GM23248 (cell line): Measurements from ENCODE around the gene FPGS. TPM values are rescaled to one million over a fixed set of nuclear protein-coding genes. Genes with fewer than 3 reads are reported as not detected.
A peak's percentile ranks its signal among the peaks of the same experiment; 100 is the strongest.

ENCODE experiments used
- DNase-seq: peaks from one replicate; pipeline ENCODE4 v3.0.0-alpha.2; 2015
- H2AFZ ChIP-seq: fragments of 200-600 bp; sonication (generic); 2 replicates; pipeline ENCODE4 v1.6.1; 2016; ENCODE audit warnings: antibody characterized with exemption
- H3F3A ChIP-seq: fragments of 200-600 bp; sonication (generic); 2 replicates; pipeline ENCODE4 v1.6.1; 2016; ENCODE audit warnings: mild to moderate bottlenecking, antibody characterized with exemption, mixed run types; ENCODE audit not compliant: insufficient read depth
- H3K27ac ChIP-seq: fragments of 200-600 bp; sonication (generic); 2 replicates; pipeline ENCODE4 v1.5.1; 2016; ENCODE audit warnings: mild to moderate bottlenecking
- H3K27me3 ChIP-seq: fragments of 200-600 bp; sonication (generic); replicated peaks from 2 replicates; pipeline ENCODE4 v1.6.1; 2016; ENCODE audit warnings: mild to moderate bottlenecking; ENCODE audit not compliant: insufficient read depth
- H3K36me3 ChIP-seq: fragments of 200-600 bp; sonication (generic); 2 replicates; pipeline ENCODE4 v1.6.1; 2016; ENCODE audit warnings: low read depth, mild to moderate bottlenecking
- H3K4me1 ChIP-seq: fragments of 200-600 bp; sonication (generic); 2 replicates; pipeline ENCODE4 v1.6.1; 2016; ENCODE audit warnings: mild to moderate bottlenecking; ENCODE audit not compliant: insufficient read depth
- H3K4me2 ChIP-seq: fragments of 200-600 bp; sonication (generic); one replicate; pipeline ENCODE4 v1.6.1; 2016; ENCODE audit warnings: mild to moderate bottlenecking; ENCODE audit not compliant: unreplicated experiment
- H3K4me3 ChIP-seq: fragments of 200-600 bp; sonication (generic); 2 replicates; pipeline ENCODE4 v1.5.1; 2016; ENCODE audit warnings: mild to moderate bottlenecking
- H3K79me2 ChIP-seq: fragments of 200-600 bp; sonication (generic); 2 replicates; pipeline ENCODE4 v1.6.1; 2016; ENCODE audit warnings: mild to moderate bottlenecking; ENCODE audit not compliant: insufficient read depth
- H3K9ac ChIP-seq: fragments of 200-600 bp; sonication (generic); 2 replicates; pipeline ENCODE4 v1.6.1; 2016; ENCODE audit warnings: mild to moderate bottlenecking
- H3K9me2 ChIP-seq: fragments of 200-600 bp; sonication (generic); 2 replicates; pipeline ENCODE4 v1.6.1; 2016; ENCODE audit warnings: mixed run types, mild to moderate bottlenecking, moderate library complexity; ENCODE audit not compliant: insufficient read depth
- H3K9me3 ChIP-seq: fragments of 200-600 bp; sonication (generic); one replicate; pipeline ENCODE4 v1.6.1; 2017; ENCODE audit warnings: low read depth
- H4K20me1 ChIP-seq: fragments of 200-600 bp; sonication (generic); 2 replicates; pipeline ENCODE4 v1.6.0; 2016; ENCODE audit not compliant: insufficient read depth
- EZH2 ChIP-seq: fragments of 200-600 bp; sonication (generic); IDR thresholded peaks from 2 replicates; pipeline ENCODE4 v1.6.1; 2018; ENCODE audit warnings: antibody characterized with exemption, mild to moderate bottlenecking; ENCODE audit not compliant: insufficient read depth, poor library complexity, severe bottlenecking
- EZH2phosphoT487 ChIP-seq: fragments of 200-600 bp; sonication (generic); IDR thresholded peaks from 2 replicates; pipeline ENCODE4 v1.6.1; 2018; ENCODE audit warnings: antibody characterized with exemption, moderate library complexity, mild to moderate bottlenecking, low read depth; ENCODE audit not compliant: insufficient read depth
- WGBS, 2 experiments: methylation state at CpG; one replicate each; pipeline ENCODE4 v1.1.6; 2015 to 2017; ENCODE audit warnings: low lambda C conversion rate in 2 of 2, low coverage in 1 of 2; ENCODE audit errors: missing lambda C conversion rate in 2 of 2; 5-methylcytosine and 5-hydroxymethylcytosine counted together
- in situ Hi-C: fragments of 300-500 bp; cut with MboI; formaldehyde crosslinking; loops from 2 replicates; pipeline ENCODE4 v1.15.0; 2020
- polyA plus RNA-seq: library from polyadenylated mRNA; unstranded; fragments of >200 nt; fragmentation: Nextera tagmentation; extraction: Ambion mirVana; gene quantifications from 2 replicates; pipeline ENCODE4 v1.2.1, GENCODE V29; 2016
- total RNA-seq: library from RNA; depleted of rRNA; stranded (reverse); fragments of >200 nt; shearing (Covaris generic); gene quantifications from 2 replicates; pipeline ENCODE4 v1.2.3, GENCODE V29; 2014

FPGS gene
- total and polyA plus RNA-seq, 2 experiments from 2014 or later, result 60.2 to 80.4 TPM

- no peak overlapping the region for H3K27ac ChIP-seq
- H3K9ac ChIP-seq, result no peak overlapping the region
- peaks cover 7% of the 10 kb centered on the region; the same call in 1 of the 2 replicates for H3K27me3 ChIP-seq
- no peaks in the 10 kb centered on the region for H3K79me2 ChIP-seq
- no peak overlapping the region for H3K4me3 ChIP-seq
- in situ Hi-C loops, result no loop called here
- no peaks in the 10 kb centered on the region for H3F3A ChIP-seq
- 85% methylated on average over 5 of the region's 5 CpGs for WGBS, 2 experiments
- H4K20me1 ChIP-seq, result no peaks in the 10 kb centered on the region
- H2AFZ ChIP-seq, result no peak overlapping the region
- DNase-seq, result no peak
- no peaks in the 10 kb centered on the region for H3K9me3 ChIP-seq
- H3K4me2 ChIP-seq, result no peak overlapping the region
- H3K36me3 ChIP-seq, result no peaks in the 10 kb centered on the region
- no peaks in the 10 kb centered on the region for H3K4me1 ChIP-seq
- TF ChIP-seq EZH2phosphoT487 (no peak), EZH2 (no peak)
- H3K9me2 ChIP-seq, result no peaks in the 10 kb centered on the region
Measured at GRCh38 chr9:127761061-127761460, 41.6 kb upstream of the FPGS start.

DNA sequence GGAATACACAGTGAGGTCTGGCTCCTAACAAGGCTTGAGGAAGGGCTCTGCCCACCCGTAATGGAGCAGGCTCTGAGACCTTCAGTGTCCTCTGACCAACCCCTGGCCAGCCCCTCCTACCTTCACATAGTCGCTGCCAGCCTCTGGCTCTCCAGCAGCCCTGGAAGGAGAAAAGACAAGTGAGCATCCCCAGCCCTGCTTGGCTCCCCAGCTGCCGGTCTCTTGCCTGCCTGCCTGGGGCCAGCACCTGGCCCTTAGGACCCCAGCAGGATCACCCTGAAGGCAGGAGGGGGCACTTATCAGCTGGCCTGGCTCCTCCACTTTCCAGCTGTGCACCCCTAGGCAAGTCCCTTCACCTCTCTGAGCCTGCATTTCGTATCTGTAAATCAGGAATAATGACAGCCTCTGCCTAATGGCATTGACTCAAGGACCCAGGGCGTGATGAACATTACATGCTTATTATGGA is 41.2 kb upstream of the FPGS start:
- WGBS, 2 experiments, result 37 to 49% methylated on average over 5 of the region's 5 CpGs
- TF ChIP-seq EZH2phosphoT487, result no peak
- TF ChIP-seq EZH2, result no peak

GRCh38 chr9:127762111-127762676 is 40.5 kb upstream of the FPGS start:
- H3K4me3 ChIP-seq, result no peak overlapping the region
- H3K9ac ChIP-seq, result no peak overlapping the region
- peaks cover 4% of the 10 kb centered on the region; the same call in 1 of the 2 replicates for H3K27me3 ChIP-seq
- H3K36me3 ChIP-seq, result no peaks in the 10 kb centered on the region
- H3K9me3 ChIP-seq, result no peaks in the 10 kb centered on the region
- H3F3A ChIP-seq, result no peaks in the 10 kb centered on the region
- H3K27ac ChIP-seq, result no peak overlapping the region
- H4K20me1 ChIP-seq, result no peaks in the 10 kb centered on the region
- H3K4me1 ChIP-seq, result no peaks in the 10 kb centered on the region
- no peak for TF ChIP-seq EZH2
- no peak for TF ChIP-seq EZH2phosphoT487
- no peak overlapping the region for H2AFZ ChIP-seq
- no peaks in the 10 kb centered on the region for H3K79me2 ChIP-seq
- 61% methylated on average over 16 of the region's 16 CpGs for WGBS, 2 experiments
- no peak overlapping the region for H3K4me2 ChIP-seq
- in situ Hi-C loops, result no loop called here
- no peak for DNase-seq
- H3K9me2 ChIP-seq, result no peaks in the 10 kb centered on the region

More for the DNA sequence above, 41.2 kb upstream of the FPGS start:
- no peak overlapping the region for H3K4me3 ChIP-seq
- H4K20me1 ChIP-seq, result no peaks in the 10 kb centered on the region
- H2AFZ ChIP-seq, result no peak overlapping the region
- no peak overlapping the region for H3K27ac ChIP-seq
- no peaks in the 10 kb centered on the region for H3K36me3 ChIP-seq
- H3K9me3 ChIP-seq, result no peaks in the 10 kb centered on the region
- no peak overlapping the region for H3K9ac ChIP-seq
- DNase-seq, result no peak
- peaks cover 4% of the 10 kb centered on the region; the same call in 1 of the 2 replicates for H3K27me3 ChIP-seq
- in situ Hi-C loops, result no loop called here
- H3K4me1 ChIP-seq, result no peaks in the 10 kb centered on the region
- H3K4me2 ChIP-seq, result no peak overlapping the region
- no peaks in the 10 kb centered on the region for H3K79me2 ChIP-seq
- no peaks in the 10 kb centered on the region for H3F3A ChIP-seq
- no peaks in the 10 kb centered on the region for H3K9me2 ChIP-seq

- H2AFZ ChIP-seq, result no peak overlapping the region
- no peaks in the 10 kb centered on the region for H3K9me2 ChIP-seq
- H4K20me1 ChIP-seq, result no peaks in the 10 kb centered on the region
- H3K4me1 ChIP-seq, result no peaks in the 10 kb centered on the region
- in situ Hi-C loops, result no loop called here
- no peak overlapping the region for H3K4me2 ChIP-seq
- no peaks in the 10 kb centered on the region for H3K9me3 ChIP-seq
- H3K36me3 ChIP-seq, result no peaks in the 10 kb centered on the region
- no peak for TF ChIP-seq EZH2phosphoT487
- TF ChIP-seq EZH2, result no peak
- no peaks in the 10 kb centered on the region for H3K79me2 ChIP-seq
- no peak overlapping the region for H3K9ac ChIP-seq
- WGBS, 2 experiments, result 26 to 27% methylated on average over 7 of the region's 7 CpGs
- peaks cover 4% of the 10 kb centered on the region; the same call in 1 of the 2 replicates for H3K27me3 ChIP-seq
- H3K27ac ChIP-seq, result no peak overlapping the region
- H3K4me3 ChIP-seq, result no peak overlapping the region
- H3F3A ChIP-seq, result no peaks in the 10 kb centered on the region
- DNase-seq, result peak; percentile 21
Measured at GRCh38 chr9:127763918-127764384, 38.7 kb upstream of the FPGS start.
